ENCODE data around the gene ABLIM1. TPM values are rescaled to one million over a fixed set of nuclear protein-coding genes. Genes with fewer than 3 reads are reported as not detected.

The ABLIM1 gene
- total and polyA plus RNA-seq, 3 donors from 2014 or later = 90.0 to 137 (median 128) TPM

- TF ChIP-seq CTCF (IDR thresholded peaks at IDR 0.05) = no peak
- no peak for TF ChIP-seq POLR2A (IDR thresholded peaks at IDR 0.05)
- intact Hi-C loops (cut with DNase I; ENCODE audit: low total_unique reads) = no loop called here
- Histone ChIP-seq H3K27ac (peak overlapping the region in 1 of 2 donors; percentile 11), H3K9me3 (no peaks in the 10 kb centered on the region), H3K4me3 (no peak overlapping the region), H3K36me3 (ENCODE audit: low read depth, missing control alignments) (no peaks in the 10 kb centered on the region), H3K27me3 (no peaks in the 10 kb centered on the region), H3K4me1 (peaks cover 3% of the 10 kb centered on the region)
- DNase-seq = no peak
- 51 to 57% methylated on average over 2 of the region's 2 CpGs for WGBS, 2 donors
Measured at GRCh38 chr10:114623661-114624294, 34.3 kb downstream of the ABLIM1 start.

- Histone ChIP-seq H3K4me1 (peaks cover 3% of the 10 kb centered on the region), H3K27ac (peak overlapping the region in 1 of 2 donors; percentile 11), H3K4me3 (no peak overlapping the region), H3K9me3 (no peaks in the 10 kb centered on the region), H3K27me3 (no peaks in the 10 kb centered on the region), H3K36me3 (ENCODE audit: low read depth, missing control alignments) (no peaks in the 10 kb centered on the region)
- WGBS, 2 donors = 84 to 91% methylated on average over 2 of the region's 2 CpGs
- intact Hi-C loops (cut with DNase I; ENCODE audit: low total_unique reads) = no loop called here
- TF ChIP-seq POLR2A (IDR thresholded peaks at IDR 0.05) = no peak
- no peak for TF ChIP-seq CTCF (IDR thresholded peaks at IDR 0.05)
- DNase-seq = no peak
Measured at GRCh38 chr10:114623155-114623554, 34.9 kb downstream of the ABLIM1 start.

GRCh38 chr10:114618722-114619121, 39.4 kb downstream of the ABLIM1 start:
- no peaks in the 10 kb centered on the region for H3K9me3 ChIP-seq
- peaks cover 3% of the 10 kb centered on the region for H3K4me1 ChIP-seq
- H3K27me3 ChIP-seq = no peaks in the 10 kb centered on the region
- no peak overlapping the region for H3K4me3 ChIP-seq
- 87 to 92% methylated on average over 3 of the region's 3 CpGs for WGBS, 2 donors
- DNase-seq = no peak
- intact Hi-C loops (cut with DNase I; ENCODE audit: low total_unique reads) = no loop called here
- H3K27ac ChIP-seq = no peak overlapping the region
- H3K36me3 ChIP-seq (ENCODE audit: low read depth, missing control alignments) = no peaks in the 10 kb centered on the region
- TF ChIP-seq CTCF (IDR thresholded peaks at IDR 0.05) (no peak), POLR2A (IDR thresholded peaks at IDR 0.05) (no peak)

- Histone ChIP-seq H3K9me3 (no peaks in the 10 kb centered on the region), H3K27ac (no peak overlapping the region), H3K4me1 (no peaks in the 10 kb centered on the region), H3K27me3 (no peaks in the 10 kb centered on the region), H3K36me3 (ENCODE audit: low read depth, missing control alignments) (no peaks in the 10 kb centered on the region), H3K4me3 (no peak overlapping the region)
- DNase-seq = no peak
- WGBS, 2 donors = 93% methylated on average over 4 of the region's 4 CpGs
- intact Hi-C loops (cut with DNase I; ENCODE audit: low total_unique reads) = no loop called here
- TF ChIP-seq CTCF (IDR thresholded peaks at IDR 0.05) (no peak), POLR2A (IDR thresholded peaks at IDR 0.05) (no peak)
Measured at GRCh38 chr10:114616516-114616915, 41.6 kb downstream of the ABLIM1 start.

GRCh38 chr10:114616103-114616502, 42.0 kb downstream of the ABLIM1 start:
- WGBS, 2 donors = 97 to 100% methylated on average over 1 of the region's 1 CpG
- Histone ChIP-seq H3K36me3 (ENCODE audit: low read depth, missing control alignments) (no peaks in the 10 kb centered on the region), H3K9me3 (no peaks in the 10 kb centered on the region), H3K4me1 (no peaks in the 10 kb centered on the region), H3K27me3 (no peaks in the 10 kb centered on the region), H3K27ac (no peak overlapping the region), H3K4me3 (no peak overlapping the region)
- DNase-seq = no peak
- TF ChIP-seq CTCF (IDR thresholded peaks at IDR 0.05) (no peak), POLR2A (IDR thresholded peaks at IDR 0.05) (no peak)
- intact Hi-C loops (cut with DNase I; ENCODE audit: low total_unique reads) = no loop called here

Measured in testis (tissue), 3 donors.